OCI-LY1 (cell line): ENCODE results near the gene PVR.

Experiments
- H2AFZ ChIP-seq: fragments of 200-600 bp; sonication (generic), shearing (Covaris generic); 2 replicates; pipeline ENCODE4 v1.6.0; 2014; ENCODE audit warnings: antibody characterized with exemption, mild to moderate bottlenecking, low read length
- H3F3A ChIP-seq: fragments of 200-600 bp; sonication (generic), shearing (Covaris generic); 2 replicates; pipeline ENCODE4 v1.6.0; 2014; ENCODE audit warnings: mild to moderate bottlenecking, antibody characterized with exemption, low read length, moderate library complexity; ENCODE audit not compliant: insufficient read depth
- H3K27ac ChIP-seq: fragments of 200-600 bp; sonication (generic); 2 replicates; pipeline ENCODE4 v1.5.1; 2014; ENCODE audit warnings: low read length, mixed run types, mild to moderate bottlenecking, low read depth; ENCODE audit not compliant: poor library complexity, severe bottlenecking
- H3K27me3 ChIP-seq: fragments of 200-600 bp; sonication (generic); 2 replicates; pipeline ENCODE4 v1.6.0; 2014; ENCODE audit warnings: antibody characterized with exemption, mild to moderate bottlenecking, low read length, moderate library complexity; ENCODE audit not compliant: insufficient read depth
- H3K36me3 ChIP-seq: fragments of 200-600 bp; sonication (generic); 2 replicates; pipeline ENCODE4 v1.6.1; 2014; ENCODE audit warnings: mild to moderate bottlenecking, antibody characterized with exemption, low read length, moderate library complexity, mixed read lengths; ENCODE audit not compliant: insufficient read depth
- H3K4me1 ChIP-seq: fragments of 200-600 bp; sonication (generic); 2 replicates; pipeline ENCODE4 v1.5.1; 2014; ENCODE audit warnings: mild to moderate bottlenecking, low read length, moderate library complexity; ENCODE audit not compliant: insufficient read depth, severe bottlenecking
- H3K4me2 ChIP-seq: fragments of 200-600 bp; sonication (generic), shearing (Covaris generic); 2 replicates; pipeline ENCODE4 v1.6.1; 2014; ENCODE audit warnings: low read length
- H3K4me3 ChIP-seq: fragments of 200-600 bp; sonication (generic); 2 replicates; pipeline ENCODE4 v1.5.1; 2014; ENCODE audit warnings: low read length, low read depth, mild to moderate bottlenecking, mixed read lengths; ENCODE audit not compliant: poor library complexity, severe bottlenecking
- H3K79me2 ChIP-seq: fragments of 200-600 bp; shearing (Covaris generic); 2 replicates; pipeline ENCODE4 v1.6.1; 2016; ENCODE audit warnings: mixed run types, low read length, mixed read lengths; ENCODE audit not compliant: insufficient read depth
- H3K9ac ChIP-seq: fragments of 200-600 bp; sonication (generic), shearing (Covaris generic); 2 replicates; pipeline ENCODE4 v1.6.1; 2014; ENCODE audit warnings: mild to moderate bottlenecking, low read length, mixed read lengths
- H3K9me2 ChIP-seq: fragments of 200-600 bp; sonication (generic), shearing (Covaris generic); 2 replicates; pipeline ENCODE4 v1.6.1; 2014; ENCODE audit warnings: low read depth, mild to moderate bottlenecking, low read length, mixed read lengths
- H3K9me3 ChIP-seq: fragments of 200-600 bp; shearing (Covaris generic); 2 replicates; pipeline ENCODE4 v1.6.1; 2014; ENCODE audit warnings: low read length, mixed read lengths
- H4K20me1 ChIP-seq: fragments of 200-600 bp; sonication (generic), shearing (Covaris generic); 2 replicates; pipeline ENCODE4 v1.6.0; 2016; ENCODE audit warnings: mild to moderate bottlenecking, low read length; ENCODE audit not compliant: insufficient read depth
- CTCF ChIP-seq: fragments of 200-600 bp; sonication (generic), shearing (Covaris generic); IDR thresholded peaks from 2 replicates; pipeline ENCODE4 v1.5.1; 2017; ENCODE audit warnings: mild to moderate bottlenecking, antibody characterized with exemption, low read length, moderate library complexity, mixed read lengths
- EZH2 ChIP-seq: fragments of 200-600 bp; sonication (generic), shearing (Covaris generic); IDR thresholded peaks from 2 replicates; pipeline ENCODE4 v1.8.0; 2017; ENCODE audit warnings: borderline replicate concordance, mixed run types, mild to moderate bottlenecking, antibody characterized with exemption, low read length, moderate library complexity, mixed read lengths

PVR gene

GRCh38 chr19:44598355-44598754 is 45.4 kb upstream of the PVR start:
- Histone ChIP-seq H3F3A (no peaks in the 10 kb centered on the region), H4K20me1 (no peaks in the 10 kb centered on the region), H3K4me1 (no peaks in the 10 kb centered on the region), H3K4me2 (no peak overlapping the region), H3K79me2 (no peaks in the 10 kb centered on the region), H3K9me2 (no peaks in the 10 kb centered on the region), H3K27me3 (no peaks in the 10 kb centered on the region), H3K27ac (no peak overlapping the region), H3K4me3 (no peak overlapping the region), H3K9ac (no peak overlapping the region), H3K9me3 (no peaks in the 10 kb centered on the region), H3K36me3 (no peaks in the 10 kb centered on the region), H2AFZ (no peak overlapping the region)
- TF ChIP-seq CTCF (no peak), EZH2 (no peak)

GRCh38 chr19:44598880-44599279 is 44.8 kb upstream of the PVR start:
- Histone ChIP-seq H3K9me3 (no peaks in the 10 kb centered on the region), H3K79me2 (no peaks in the 10 kb centered on the region), H3K4me3 (no peak overlapping the region), H3K36me3 (no peaks in the 10 kb centered on the region), H4K20me1 (no peaks in the 10 kb centered on the region), H3K9ac (no peak overlapping the region), H3K27me3 (no peaks in the 10 kb centered on the region), H3K4me2 (no peak overlapping the region), H3K27ac (no peak overlapping the region), H3K4me1 (no peaks in the 10 kb centered on the region), H3F3A (no peaks in the 10 kb centered on the region), H3K9me2 (no peaks in the 10 kb centered on the region), H2AFZ (no peak overlapping the region)
- TF ChIP-seq EZH2, result no peak
- no peak for TF ChIP-seq CTCF

- no peak overlapping the region for H3K4me2 ChIP-seq
- H4K20me1 ChIP-seq, result no peaks in the 10 kb centered on the region
- TF ChIP-seq CTCF, result no peak
- no peak for TF ChIP-seq EZH2
- no peaks in the 10 kb centered on the region for H3K27me3 ChIP-seq
- H3K9me2 ChIP-seq, result no peaks in the 10 kb centered on the region
- no peak overlapping the region for H3K27ac ChIP-seq
- no peaks in the 10 kb centered on the region for H3K4me1 ChIP-seq
- H3K9me3 ChIP-seq, result no peaks in the 10 kb centered on the region
- H3K36me3 ChIP-seq, result no peaks in the 10 kb centered on the region
- no peak overlapping the region for H3K9ac ChIP-seq
- H3F3A ChIP-seq, result no peaks in the 10 kb centered on the region
- no peak overlapping the region for H3K4me3 ChIP-seq
- H3K79me2 ChIP-seq, result no peaks in the 10 kb centered on the region
- no peak overlapping the region for H2AFZ ChIP-seq
These were observed 43.2 kb upstream of the PVR start for GRCh38 chr19:44600466-44600865.
